ENCODE results near the gene SDHAF3.
"Not testable (repeated sequence)": the region's sequence is repeated elsewhere in the genome, so short reads cannot be mapped to it uniquely, and the experiment has no call there.

The SDHAF3 gene

DNA sequence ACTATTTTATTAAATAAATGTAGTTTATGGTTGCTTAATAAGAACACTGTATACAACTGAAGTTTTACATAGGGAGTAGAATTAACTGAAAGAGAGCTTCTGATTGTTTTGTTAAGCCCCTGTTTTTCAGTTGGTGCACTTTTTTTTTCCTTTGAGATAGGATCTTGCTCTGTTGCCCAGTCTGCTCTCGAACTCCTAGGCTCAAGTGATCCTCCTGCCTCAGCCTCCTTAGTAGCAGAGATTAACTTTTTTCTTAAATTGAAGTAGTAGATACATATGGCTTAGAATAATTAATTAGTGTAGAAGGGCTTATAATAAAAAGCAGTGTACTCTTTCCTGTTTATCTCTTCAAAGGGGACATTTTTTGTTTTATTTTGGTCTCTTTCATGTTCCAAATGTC is 11.2 kb downstream of the SDHAF3 start:
- Histone ChIP-seq H3K4me3 (ENCODE audit: low read depth in 1 of 2, low read length in 2 of 2) (no peak overlapping the region), H3K9me3 (ENCODE audit: low read length) (no peaks in the 10 kb centered on the region), H3K27me3 (ENCODE audit: control insufficient read depth in 1 of 2, insufficient read depth in 2 of 2, low read length in 2 of 2) (no peaks in the 10 kb centered on the region), H3K36me3 (ENCODE audit: insufficient read depth, low read length) (no peaks in the 10 kb centered on the region), H3K27ac (ENCODE audit: low read depth, low read length) (no peak overlapping the region), H3K4me1 (ENCODE audit: insufficient read depth, low read length) (no peaks in the 10 kb centered on the region), H3K9ac (ENCODE audit: low read length) (no peak overlapping the region)

DNA sequence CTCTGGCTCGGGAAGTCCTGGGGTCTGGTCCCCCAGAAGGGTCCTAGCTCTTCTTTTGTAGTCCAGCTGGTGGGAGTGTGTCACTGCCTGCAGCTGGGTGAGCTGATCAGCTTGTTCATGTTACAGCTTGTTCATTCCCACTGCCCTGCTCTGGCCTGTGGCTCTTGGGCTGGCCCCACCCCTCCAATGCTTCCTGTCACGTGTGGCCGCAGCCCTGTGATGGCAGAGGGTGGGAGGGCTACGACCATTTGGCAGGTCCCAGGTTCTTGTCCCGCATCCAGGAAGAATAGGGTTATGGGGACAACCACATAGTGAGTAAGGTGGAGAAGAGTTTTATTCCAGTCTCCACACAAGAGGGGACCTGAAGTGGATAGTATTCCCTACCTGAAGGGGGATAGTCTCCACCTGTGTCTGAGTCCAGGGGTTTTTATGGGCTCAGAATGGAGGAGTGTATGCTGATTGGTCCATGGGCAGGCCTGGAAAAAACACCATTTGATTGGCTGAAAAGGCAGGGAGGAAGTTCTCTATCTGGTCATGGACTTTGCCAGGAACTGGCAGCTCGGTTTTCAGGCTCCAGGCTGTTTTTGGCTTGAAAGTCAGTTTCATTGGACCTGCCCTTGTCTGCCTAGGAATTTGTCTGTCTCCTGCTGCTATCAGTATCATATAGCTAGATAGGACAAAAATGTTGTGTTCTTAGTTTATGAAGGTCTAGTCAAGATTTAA is 13.1 kb downstream of the SDHAF3 start:
- Histone ChIP-seq H3K4me1 (ENCODE audit: insufficient read depth, low read length) (no peaks in the 10 kb centered on the region), H3K27ac (ENCODE audit: low read depth, low read length) (no peak overlapping the region), H3K9ac (ENCODE audit: low read length) (no peak overlapping the region), H3K4me3 (ENCODE audit: low read depth in 1 of 2, low read length in 2 of 2) (no peak overlapping the region), H3K27me3 (ENCODE audit: control insufficient read depth in 1 of 2, insufficient read depth in 2 of 2, low read length in 2 of 2) (no peaks in the 10 kb centered on the region), H3K36me3 (ENCODE audit: insufficient read depth, low read length) (no peaks in the 10 kb centered on the region), H3K9me3 (ENCODE audit: low read length) (no peaks in the 10 kb centered on the region)

DNA sequence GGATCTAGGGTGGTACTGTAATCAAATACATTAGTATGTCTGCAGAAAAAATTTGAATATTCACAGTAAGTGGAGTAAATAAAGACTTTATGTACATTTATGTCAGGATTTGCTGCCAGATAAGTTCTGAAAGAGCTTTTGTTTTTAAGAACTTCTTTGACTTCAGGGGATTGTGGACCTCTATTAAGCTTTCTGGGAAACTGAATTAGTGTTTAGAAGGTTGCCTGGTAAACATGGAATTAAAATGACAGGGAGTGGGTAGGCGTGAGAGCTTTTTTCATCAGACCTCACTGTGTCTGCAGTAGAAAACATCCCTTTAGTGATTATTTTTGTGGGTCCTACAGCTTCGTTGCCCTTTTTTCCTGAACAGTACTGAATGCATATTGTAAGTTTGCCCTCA is 15.7 kb downstream of the SDHAF3 start:
- no peak overlapping the region for H3K27ac ChIP-seq (ENCODE audit: low read depth, low read length)
- no peaks in the 10 kb centered on the region for H3K27me3 ChIP-seq (ENCODE audit: control insufficient read depth in 1 of 2, insufficient read depth in 2 of 2, low read length in 2 of 2)
- H3K4me1 ChIP-seq (ENCODE audit: insufficient read depth, low read length): no peaks in the 10 kb centered on the region
- no peak overlapping the region for H3K9ac ChIP-seq (ENCODE audit: low read length)
- no peaks in the 10 kb centered on the region for H3K36me3 ChIP-seq (ENCODE audit: insufficient read depth, low read length)
- no peak overlapping the region for H3K4me3 ChIP-seq (ENCODE audit: low read depth in 1 of 2, low read length in 2 of 2)
- H3K9me3 ChIP-seq (ENCODE audit: low read length): no peaks in the 10 kb centered on the region

DNA sequence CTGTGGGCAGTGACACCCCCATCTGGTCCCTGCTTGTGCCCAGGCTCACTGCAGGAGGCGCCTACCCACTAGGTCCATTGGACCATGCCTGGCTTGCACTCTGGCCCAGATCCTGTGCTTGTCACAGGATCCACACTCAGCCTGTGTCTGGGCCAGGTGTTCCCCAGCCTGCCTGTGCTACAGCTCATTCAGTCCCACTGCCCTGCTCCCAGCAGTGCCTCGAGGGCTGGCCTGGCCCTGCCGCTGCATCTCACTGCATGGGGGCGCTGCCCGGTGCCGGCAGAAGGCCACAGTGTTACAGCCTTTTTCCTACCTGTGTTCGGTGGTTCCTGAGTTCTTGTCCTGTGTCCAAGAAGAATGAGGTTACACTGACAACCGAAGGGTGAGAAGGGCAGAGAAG is 21.3 kb downstream of the SDHAF3 start:
- no peaks in the 10 kb centered on the region for H3K4me1 ChIP-seq (ENCODE audit: insufficient read depth, low read length)
- no peaks in the 10 kb centered on the region for H3K36me3 ChIP-seq (ENCODE audit: insufficient read depth, low read length)
- H3K27ac ChIP-seq (ENCODE audit: low read depth, low read length): no peak overlapping the region
- peaks cover 5% of the 10 kb centered on the region for H3K9me3 ChIP-seq (ENCODE audit: low read length)
- no peak overlapping the region for H3K4me3 ChIP-seq (ENCODE audit: low read depth in 1 of 2, low read length in 2 of 2)
- no peaks in the 10 kb centered on the region for H3K27me3 ChIP-seq (ENCODE audit: control insufficient read depth in 1 of 2, insufficient read depth in 2 of 2, low read length in 2 of 2)
- no peak overlapping the region for H3K9ac ChIP-seq (ENCODE audit: low read length)

DNA sequence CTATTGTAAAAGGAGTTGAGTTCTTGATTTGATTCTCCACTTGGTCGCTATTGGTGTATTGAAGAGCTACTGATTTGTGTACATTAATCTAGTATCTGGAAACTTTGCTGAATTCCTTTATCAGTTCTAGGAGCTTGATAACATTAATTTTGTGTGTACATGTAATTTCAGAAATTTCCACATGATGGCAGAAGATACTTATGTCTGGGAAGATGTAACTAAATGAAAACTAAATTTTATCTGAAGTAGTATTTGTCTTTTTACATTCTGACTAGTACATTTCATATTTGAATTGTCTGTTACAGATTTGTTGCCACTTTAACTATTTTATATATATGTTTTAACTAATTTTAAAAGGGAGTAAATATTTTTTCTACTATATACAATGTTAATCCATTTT is 27.6 kb downstream of the SDHAF3 start:
- Histone ChIP-seq H3K4me1 (ENCODE audit: insufficient read depth, low read length) (no peaks in the 10 kb centered on the region), H3K9ac (ENCODE audit: low read length) (no peak overlapping the region), H3K27me3 (ENCODE audit: control insufficient read depth in 1 of 2, insufficient read depth in 2 of 2, low read length in 2 of 2) (no peaks in the 10 kb centered on the region), H3K4me3 (ENCODE audit: low read depth in 1 of 2, low read length in 2 of 2) (no peak overlapping the region), H3K36me3 (ENCODE audit: insufficient read depth, low read length) (no peaks in the 10 kb centered on the region), H3K9me3 (ENCODE audit: low read length) (peaks cover 5% of the 10 kb centered on the region), H3K27ac (ENCODE audit: low read depth, low read length) (no peak overlapping the region)

DNA sequence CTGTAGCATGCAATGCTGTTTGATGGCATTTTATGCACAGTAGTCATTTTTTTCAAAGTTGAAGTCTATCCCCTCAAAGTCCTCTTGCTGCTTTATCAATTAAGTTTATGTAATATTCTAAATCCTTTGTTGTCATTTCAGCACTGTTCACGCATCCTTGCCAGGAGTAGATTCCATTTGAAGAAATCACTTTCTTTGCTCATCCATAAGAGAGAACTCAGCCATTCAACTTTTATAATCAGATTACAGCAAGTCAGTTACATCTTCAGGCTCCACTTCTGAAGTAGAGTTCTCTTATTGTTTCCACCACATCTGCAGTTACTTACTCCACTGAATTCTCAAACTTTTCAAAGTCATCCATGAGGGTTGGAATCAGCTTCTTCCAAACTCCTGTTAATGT is 32.3 kb downstream of the SDHAF3 start:
- Histone ChIP-seq H3K27ac (ENCODE audit: low read depth, low read length) (no peak overlapping the region), H3K4me1 (ENCODE audit: insufficient read depth, low read length) (no peaks in the 10 kb centered on the region), H3K36me3 (ENCODE audit: insufficient read depth, low read length) (no peaks in the 10 kb centered on the region)

DNA sequence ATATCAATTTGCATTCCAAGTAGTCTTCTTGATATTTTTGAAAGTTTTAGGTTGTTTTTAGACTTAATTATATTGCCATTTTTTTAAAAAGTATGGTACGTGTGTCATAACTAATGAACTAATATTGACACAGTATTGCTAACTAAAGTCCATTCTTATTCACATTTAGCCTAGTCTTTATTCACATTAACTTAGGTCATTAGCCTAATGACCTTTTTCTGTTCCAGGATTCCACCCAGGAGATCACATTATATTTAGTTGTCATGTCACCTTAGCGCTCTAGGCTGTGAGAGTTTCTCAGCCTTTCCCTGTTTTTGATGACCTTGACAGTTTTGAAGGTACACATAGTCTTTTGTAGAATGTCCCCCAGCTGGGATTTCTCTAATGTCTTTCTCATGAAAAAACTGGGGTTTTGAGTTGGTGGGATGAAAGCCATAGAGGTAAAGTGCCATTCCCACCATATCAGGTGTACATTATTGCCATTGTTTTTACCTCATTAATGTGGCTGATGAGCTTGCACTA is 38.5 kb downstream of the SDHAF3 start:
- Histone ChIP-seq H3K9me3 (ENCODE audit: low read length) (no peaks in the 10 kb centered on the region), H3K36me3 (ENCODE audit: insufficient read depth, low read length) (no peaks in the 10 kb centered on the region), H3K27ac (ENCODE audit: low read depth, low read length) (no peak overlapping the region), H3K4me1 (ENCODE audit: insufficient read depth, low read length) (no peaks in the 10 kb centered on the region), H3K9ac (ENCODE audit: low read length) (no peak overlapping the region), H3K4me3 (ENCODE audit: low read depth in 1 of 2, low read length in 2 of 2) (no peak overlapping the region), H3K27me3 (ENCODE audit: control insufficient read depth in 1 of 2, insufficient read depth in 2 of 2, low read length in 2 of 2) (no peaks in the 10 kb centered on the region)

More for the DNA sequence above, 32.3 kb downstream of the SDHAF3 start:
- Histone ChIP-seq H3K9me3 (ENCODE audit: low read length) (no peaks in the 10 kb centered on the region), H3K4me3 (ENCODE audit: low read depth in 1 of 2, low read length in 2 of 2) (no peak overlapping the region), H3K27me3 (ENCODE audit: control insufficient read depth in 1 of 2, insufficient read depth in 2 of 2, low read length in 2 of 2) (no peaks in the 10 kb centered on the region), H3K9ac (ENCODE audit: low read length) (no peak overlapping the region)

DNA sequence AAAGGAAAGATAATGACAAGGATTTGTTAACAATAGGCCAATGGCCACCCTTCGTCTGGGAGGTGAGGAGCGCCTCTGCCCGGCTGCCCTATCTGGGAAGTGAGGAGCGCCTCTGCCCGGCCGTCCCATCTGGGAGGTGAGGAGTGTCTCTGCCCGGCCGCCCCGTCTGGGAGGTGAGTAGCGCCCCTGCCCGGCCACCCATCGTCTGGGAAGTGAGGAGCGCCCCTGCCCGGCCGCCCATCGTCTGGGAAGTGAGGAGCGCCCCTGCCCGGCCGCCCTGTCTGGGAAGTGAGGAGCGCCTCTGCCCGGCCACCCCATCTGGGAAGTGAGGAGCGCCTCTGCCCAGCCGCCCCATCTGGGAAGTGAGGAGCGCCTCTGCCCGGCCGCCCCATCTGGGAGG is 42.5 kb downstream of the SDHAF3 start:
- H3K27ac ChIP-seq (ENCODE audit: low read depth, low read length); H3K36me3 ChIP-seq (ENCODE audit: insufficient read depth, low read length); H3K9ac ChIP-seq (ENCODE audit: low read length); H3K9me3 ChIP-seq (ENCODE audit: low read length); H3K27me3 ChIP-seq (ENCODE audit: control insufficient read depth in 1 of 2, insufficient read depth in 2 of 2, low read length in 2 of 2); H3K4me3 ChIP-seq (ENCODE audit: low read depth in 1 of 2, low read length in 2 of 2); H3K4me1 ChIP-seq (ENCODE audit: insufficient read depth, low read length): not testable (repeated sequence)

DNA sequence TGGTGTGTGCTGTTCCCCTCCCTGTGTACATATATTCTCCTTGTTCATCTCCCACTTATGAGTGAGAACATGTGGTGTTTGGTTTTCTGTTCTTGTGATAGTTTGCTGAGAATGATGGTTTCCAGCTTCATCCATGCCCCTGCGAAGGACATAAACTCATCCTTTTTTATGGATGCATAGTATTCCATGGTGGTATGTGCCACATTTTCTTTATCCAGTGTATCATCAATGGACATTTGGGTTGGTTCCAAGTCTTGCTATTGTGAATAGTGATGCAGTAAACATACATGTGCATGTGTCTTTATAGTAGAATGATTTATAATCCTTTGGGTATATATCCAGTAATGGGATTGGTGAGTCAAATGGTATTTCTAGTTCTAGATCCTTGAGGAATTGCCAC is 44.1 kb downstream of the SDHAF3 start:
- not testable (repeated sequence) for H3K36me3 ChIP-seq (ENCODE audit: insufficient read depth, low read length); H3K4me3 ChIP-seq (ENCODE audit: low read depth in 1 of 2, low read length in 2 of 2); H3K27ac ChIP-seq (ENCODE audit: low read depth, low read length); H3K4me1 ChIP-seq (ENCODE audit: insufficient read depth, low read length); H3K9ac ChIP-seq (ENCODE audit: low read length); H3K9me3 ChIP-seq (ENCODE audit: low read length); H3K27me3 ChIP-seq (ENCODE audit: control insufficient read depth in 1 of 2, insufficient read depth in 2 of 2, low read length in 2 of 2)

DNA sequence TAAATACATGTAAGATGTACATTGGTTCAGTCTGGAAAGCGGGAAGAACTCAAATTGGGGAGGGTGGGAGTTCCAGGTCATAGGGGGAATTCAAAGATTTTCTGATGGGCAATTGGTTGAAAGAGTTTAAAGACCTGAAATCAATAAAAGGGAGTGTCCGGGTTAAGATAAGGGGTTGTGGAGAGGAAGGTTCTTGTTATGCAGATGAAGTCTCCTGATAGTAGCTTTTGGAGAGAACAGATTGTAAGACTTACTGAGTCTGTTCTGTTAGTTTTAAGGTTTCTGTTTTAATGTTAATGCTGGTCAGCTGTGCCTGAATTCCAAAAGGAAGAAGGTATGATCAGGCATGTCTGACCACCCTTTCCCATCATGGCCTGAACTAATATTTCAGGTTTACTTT is 48.8 kb downstream of the SDHAF3 start:
- H3K9ac ChIP-seq (ENCODE audit: low read length): no peak overlapping the region
- no peaks in the 10 kb centered on the region for H3K4me1 ChIP-seq (ENCODE audit: insufficient read depth, low read length)
- H3K4me3 ChIP-seq (ENCODE audit: low read depth in 1 of 2, low read length in 2 of 2): no peak overlapping the region
- H3K9me3 ChIP-seq (ENCODE audit: low read length): no peaks in the 10 kb centered on the region
- H3K27me3 ChIP-seq (ENCODE audit: control insufficient read depth in 1 of 2, insufficient read depth in 2 of 2, low read length in 2 of 2): no peaks in the 10 kb centered on the region
- no peak overlapping the region for H3K27ac ChIP-seq (ENCODE audit: low read depth, low read length)
- no peaks in the 10 kb centered on the region for H3K36me3 ChIP-seq (ENCODE audit: insufficient read depth, low read length)

DNA sequence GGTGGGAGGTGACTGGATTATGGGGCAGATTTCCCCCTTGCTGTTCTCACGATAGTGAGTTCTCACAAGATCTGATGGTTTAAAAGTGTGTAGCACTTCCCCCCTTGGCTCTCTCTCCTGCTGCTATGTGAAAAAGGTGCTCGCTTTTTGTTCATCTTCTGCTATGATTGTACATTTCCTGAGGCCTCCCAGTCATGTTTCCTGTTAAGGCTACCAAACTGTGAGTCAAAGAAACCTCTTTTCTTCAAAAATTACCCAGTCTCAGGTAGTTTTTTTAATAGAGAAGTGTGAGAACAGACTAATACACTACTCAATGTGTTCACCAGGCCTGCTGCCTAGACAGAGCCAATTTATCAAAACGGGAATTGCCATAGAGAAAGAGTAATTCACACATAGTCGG is 49.7 kb downstream of the SDHAF3 start:
- H3K9ac ChIP-seq (ENCODE audit: low read length): no peak overlapping the region
- no peak overlapping the region for H3K4me3 ChIP-seq (ENCODE audit: low read depth in 1 of 2, low read length in 2 of 2)
- no peaks in the 10 kb centered on the region for H3K27me3 ChIP-seq (ENCODE audit: control insufficient read depth in 1 of 2, insufficient read depth in 2 of 2, low read length in 2 of 2)
- no peaks in the 10 kb centered on the region for H3K9me3 ChIP-seq (ENCODE audit: low read length)
- H3K27ac ChIP-seq (ENCODE audit: low read depth, low read length): no peak overlapping the region
- H3K36me3 ChIP-seq (ENCODE audit: insufficient read depth, low read length): no peaks in the 10 kb centered on the region
- H3K4me1 ChIP-seq (ENCODE audit: insufficient read depth, low read length): no peaks in the 10 kb centered on the region

DNA sequence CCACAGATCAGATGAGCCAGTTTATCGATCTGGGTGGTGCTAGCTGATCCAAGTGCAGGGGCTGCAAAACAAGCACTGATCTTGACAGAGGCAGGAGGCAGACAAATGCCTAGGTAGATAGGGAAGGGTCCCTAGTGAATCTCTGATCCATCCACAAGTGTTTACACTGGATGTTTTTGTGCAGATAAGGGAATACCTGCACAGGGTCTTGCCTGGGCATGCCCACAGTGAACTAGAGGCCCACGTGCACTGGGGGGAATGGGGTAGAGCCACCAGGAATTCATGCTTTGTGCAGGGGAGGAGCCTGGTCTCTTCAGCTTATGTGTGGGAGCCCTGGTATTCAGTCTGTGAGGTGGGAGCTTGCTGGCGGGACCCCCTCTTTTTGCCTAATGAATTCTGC is 50.3 kb downstream of the SDHAF3 start:
- no peak overlapping the region for H3K27ac ChIP-seq (ENCODE audit: low read depth, low read length)
- no peaks in the 10 kb centered on the region for H3K9me3 ChIP-seq (ENCODE audit: low read length)
- H3K27me3 ChIP-seq (ENCODE audit: control insufficient read depth in 1 of 2, insufficient read depth in 2 of 2, low read length in 2 of 2): no peaks in the 10 kb centered on the region
- H3K36me3 ChIP-seq (ENCODE audit: insufficient read depth, low read length): no peaks in the 10 kb centered on the region
- H3K4me3 ChIP-seq (ENCODE audit: low read depth in 1 of 2, low read length in 2 of 2): no peak overlapping the region
- H3K9ac ChIP-seq (ENCODE audit: low read length): no peak overlapping the region
- H3K4me1 ChIP-seq (ENCODE audit: insufficient read depth, low read length): no peaks in the 10 kb centered on the region

All from muscle layer of colon (tissue), 2 donors.